IPS DF 6.9 (cell line): ENCODE measurements around the gene NEBL.
"Not testable (repeated sequence)": the region's sequence is repeated elsewhere in the genome, so short reads cannot be mapped to it uniquely, and the experiment has no call there.

ENCODE experiments used
- DNase-seq: peaks from one replicate; pipeline ENCODE4 v3.0.0-alpha.2; 2013; ENCODE audit warnings: low read depth, low spot score
- H3K27ac ChIP-seq: one replicate; pipeline ENCODE4 v1.5.1; 2013; ENCODE audit warnings: low read length, control low read depth
- H3K27me3 ChIP-seq: 2 replicates; pipeline ENCODE4 v1.6.1; 2013; ENCODE audit warnings: mild to moderate bottlenecking, low read length; ENCODE audit not compliant: control insufficient read depth, insufficient read depth
- H3K36me3 ChIP-seq: 2 replicates; pipeline ENCODE4 v1.6.1; 2013; ENCODE audit warnings: low read length; ENCODE audit not compliant: control insufficient read depth, insufficient read depth
- H3K4me1 ChIP-seq: 2 replicates; pipeline ENCODE4 v1.6.1; 2013; ENCODE audit warnings: low read length; ENCODE audit not compliant: control insufficient read depth, insufficient read depth
- H3K4me3 ChIP-seq: 2 replicates; pipeline ENCODE4 v1.5.1; 2013; ENCODE audit warnings: mild to moderate bottlenecking, low read length
- H3K9me3 ChIP-seq: 2 replicates; pipeline ENCODE4 v1.6.1; 2013; ENCODE audit warnings: low read length, inconsistent platforms; ENCODE audit not compliant: control insufficient read depth, insufficient read depth
- WGBS: extraction: QIAGEN DNeasy Blood & Tissue Kit; methylation state at CpG from one replicate; pipeline ENCODE4 v1.1.7; 2013; ENCODE audit warnings: mixed read lengths, missing lambda C conversion rate; ENCODE audit not compliant: insufficient read length, insufficient coverage; 5-methylcytosine and 5-hydroxymethylcytosine counted together

The NEBL gene

DNA sequence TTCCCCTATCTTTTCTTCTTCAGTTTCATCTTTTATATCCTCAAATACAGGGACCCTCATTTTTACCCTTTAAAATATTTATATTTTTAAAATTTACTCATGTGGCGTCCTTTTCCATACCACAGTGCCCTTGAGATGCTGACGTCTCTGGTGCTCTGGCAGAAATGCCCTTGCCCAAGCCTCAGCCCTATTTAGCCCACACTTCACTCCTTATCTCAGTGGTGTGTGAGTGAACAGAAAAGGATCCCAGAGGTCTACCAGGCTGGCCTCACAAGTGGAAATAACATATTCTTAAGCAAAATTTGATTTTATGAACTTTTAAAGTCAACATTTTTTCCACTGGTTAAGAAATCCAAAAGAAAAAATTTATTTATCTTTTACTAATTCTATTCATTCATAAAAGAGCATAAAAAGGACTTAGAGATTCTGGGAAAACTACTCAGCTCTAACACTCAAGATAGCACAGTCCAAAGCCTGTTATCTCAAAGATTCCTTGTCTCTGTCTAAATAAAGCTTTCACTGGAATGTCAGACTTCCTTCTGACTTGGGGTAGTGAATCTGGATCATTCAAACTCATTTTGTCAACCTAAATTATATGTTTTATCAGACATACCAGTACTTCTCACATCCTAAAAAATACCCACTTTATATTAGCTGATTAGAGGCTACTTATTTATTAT lies at the start of gene NEBL:
NEBL (minus strand) TSS at position 166 of the 680 bp plus-strand sequence; CDS start at position 60, 106 bp downstream.
- DNase-seq, result no peak
- no peak within 1 kb of the TSS for H3K27ac ChIP-seq
- WGBS, result no CpG with 5 or more reads among the region's 2 CpGs
- no peaks in the 10 kb centered on the region for H3K36me3 ChIP-seq
- no peak within 1 kb of the TSS for H3K4me3 ChIP-seq
- H3K27me3 ChIP-seq, result no peaks in the 10 kb centered on the region
- H3K4me1 ChIP-seq, result no peaks in the 10 kb centered on the region
- H3K9me3 ChIP-seq, result no peaks in the 10 kb centered on the region

- no peak for DNase-seq
- H3K27me3 ChIP-seq, result no peaks in the 10 kb centered on the region
- no CpG with 5 or more reads among the region's 9 CpGs for WGBS
- H3K9me3 ChIP-seq, result no peaks in the 10 kb centered on the region
- H3K27ac ChIP-seq, result no peak overlapping the region
- no peaks in the 10 kb centered on the region for H3K4me1 ChIP-seq
- no peak overlapping the region for H3K4me3 ChIP-seq
- H3K36me3 ChIP-seq, result no peaks in the 10 kb centered on the region
Observed at GRCh38 chr10:20945546-20946332, 48.6 kb upstream of the NEBL start.

- Histone ChIP-seq H3K27me3 (no peaks in the 10 kb centered on the region), H3K9me3 (no peaks in the 10 kb centered on the region), H3K27ac (no peak overlapping the region), H3K4me1 (no peaks in the 10 kb centered on the region), H3K36me3 (no peaks in the 10 kb centered on the region), H3K4me3 (no peak overlapping the region)
- no CpG with 5 or more reads among the region's 7 CpGs for WGBS
- no peak for DNase-seq
Observed at GRCh38 chr10:20944789-20945502, 47.8 kb upstream of the NEBL start.

DNA sequence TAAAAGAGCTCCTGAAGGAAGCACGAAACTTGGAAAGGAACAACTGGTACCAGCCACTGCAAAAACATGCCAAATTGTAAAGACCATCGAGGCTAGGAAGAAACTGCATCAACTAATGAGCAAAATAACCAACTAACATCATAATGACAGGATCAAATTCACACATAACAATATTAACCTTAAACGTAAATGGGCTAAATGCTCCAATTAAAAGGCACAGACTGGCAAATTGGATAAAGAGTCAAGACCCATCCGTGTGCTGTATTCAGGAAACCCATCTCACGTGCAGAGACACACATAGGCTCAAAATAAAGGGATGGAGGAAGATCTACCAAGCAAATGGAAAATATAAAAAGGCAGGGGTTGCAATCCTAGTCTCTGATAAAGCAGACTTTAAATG lies 42.3 kb upstream of the NEBL start:
- no CpG with 5 or more reads among the region's 5 CpGs for WGBS
- H3K27me3 ChIP-seq, H3K27ac ChIP-seq: not testable (repeated sequence)

GRCh38 chr10:20936396-20936795 lies 39.3 kb upstream of the NEBL start:
- no peaks in the 10 kb centered on the region for H3K9me3 ChIP-seq
- no peak overlapping the region for H3K4me3 ChIP-seq
- no peaks in the 10 kb centered on the region for H3K27me3 ChIP-seq
- no peak for DNase-seq
- H3K4me1 ChIP-seq, result no peaks in the 10 kb centered on the region
- no peak overlapping the region for H3K27ac ChIP-seq
- H3K36me3 ChIP-seq, result no peaks in the 10 kb centered on the region

More for the DNA sequence above, 42.3 kb upstream of the NEBL start:
- H3K9me3 ChIP-seq, DNase-seq, H3K36me3 ChIP-seq, H3K4me3 ChIP-seq, H3K4me1 ChIP-seq: not testable (repeated sequence)

DNA sequence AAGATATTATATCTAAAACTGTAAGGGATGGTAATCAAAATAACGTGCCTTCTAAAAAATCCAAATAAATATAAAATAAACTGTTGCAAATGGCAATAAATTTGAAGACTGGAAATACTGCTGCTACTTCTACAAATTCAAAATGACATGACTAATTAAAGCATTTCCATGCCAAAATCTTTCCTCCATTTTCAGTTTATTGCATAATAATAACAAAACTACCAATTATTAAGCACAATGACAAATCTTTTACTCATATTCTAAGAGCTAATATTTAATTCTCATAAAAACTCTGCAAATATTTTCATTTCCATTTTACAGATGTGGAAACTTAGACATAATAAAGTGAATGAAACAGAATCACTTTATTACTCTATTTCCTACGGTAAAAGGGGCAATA lies 38.8 kb upstream of the NEBL start:
- WGBS, result no CpG with 5 or more reads among the region's 2 CpGs
- no peaks in the 10 kb centered on the region for H3K4me1 ChIP-seq

GRCh38 chr10:20935301-20935700 lies 38.2 kb upstream of the NEBL start:
- WGBS, result no CpG with 5 or more reads among the region's 8 CpGs
- H3K27me3 ChIP-seq, result no peaks in the 10 kb centered on the region
- H3K9me3 ChIP-seq, result no peaks in the 10 kb centered on the region
- no peaks in the 10 kb centered on the region for H3K36me3 ChIP-seq
- H3K4me1 ChIP-seq, result no peaks in the 10 kb centered on the region
- H3K27ac ChIP-seq, result no peak overlapping the region
- no peak overlapping the region for H3K4me3 ChIP-seq
- no peak for DNase-seq

More for the DNA sequence above, 38.8 kb upstream of the NEBL start:
- no peak overlapping the region for H3K27ac ChIP-seq
- H3K27me3 ChIP-seq, result no peaks in the 10 kb centered on the region
- H3K9me3 ChIP-seq, result no peaks in the 10 kb centered on the region
- DNase-seq, result no peak
- no peaks in the 10 kb centered on the region for H3K36me3 ChIP-seq
- no peak overlapping the region for H3K4me3 ChIP-seq

GRCh38 chr10:20933705-20934104 lies 36.6 kb upstream of the NEBL start:
- Histone ChIP-seq H3K9me3 (no peaks in the 10 kb centered on the region), H3K27ac (no peak overlapping the region), H3K36me3 (no peaks in the 10 kb centered on the region), H3K27me3 (no peaks in the 10 kb centered on the region), H3K4me3 (no peak overlapping the region), H3K4me1 (no peaks in the 10 kb centered on the region)
- DNase-seq, result no peak
- WGBS, result no CpG with 5 or more reads among the region's 2 CpGs

DNA sequence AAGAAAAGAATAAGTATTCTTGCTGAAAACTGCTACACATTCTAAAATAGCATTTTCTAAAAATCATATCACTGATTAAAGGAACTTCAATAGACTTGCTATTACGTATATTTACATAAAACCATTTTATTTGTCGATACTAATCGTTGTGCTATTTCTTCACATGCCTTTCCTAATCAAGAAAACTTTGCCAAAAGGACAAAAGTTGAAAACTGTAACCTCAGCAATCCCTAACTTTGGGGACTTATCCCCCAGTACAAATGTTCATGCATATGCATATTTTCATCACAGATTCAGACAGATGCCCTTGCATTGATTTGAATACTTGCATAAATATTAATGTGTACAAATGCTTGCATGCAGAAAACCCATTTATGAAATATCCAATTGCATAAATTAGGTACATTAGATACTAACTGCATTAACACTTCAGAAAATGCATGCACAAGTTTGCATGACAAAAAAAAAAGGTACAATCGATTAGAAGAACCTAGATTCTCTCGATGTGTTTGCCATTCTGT lies 35.6 kb upstream of the NEBL start:
- Histone ChIP-seq H3K27ac (no peak overlapping the region), H3K27me3 (no peaks in the 10 kb centered on the region), H3K9me3 (no peaks in the 10 kb centered on the region), H3K4me1 (no peaks in the 10 kb centered on the region), H3K4me3 (no peak overlapping the region), H3K36me3 (no peaks in the 10 kb centered on the region)
- DNase-seq, result no peak
- WGBS, result 100% methylated on average over 3 of the region's 5 CpGs

- no peaks in the 10 kb centered on the region for H3K36me3 ChIP-seq
- no peak overlapping the region for H3K4me3 ChIP-seq
- no peaks in the 10 kb centered on the region for H3K9me3 ChIP-seq
- WGBS, result no CpG with 5 or more reads among the region's 8 CpGs
- no peak overlapping the region for H3K27ac ChIP-seq
- H3K27me3 ChIP-seq, result no peaks in the 10 kb centered on the region
- no peak for DNase-seq
- no peaks in the 10 kb centered on the region for H3K4me1 ChIP-seq
Observed at GRCh38 chr10:20931156-20931795, 34.2 kb upstream of the NEBL start.
